ENCODE data around the gene CKB. TPM values are rescaled to one million over a fixed set of nuclear protein-coding genes. Genes with fewer than 3 reads are reported as not detected.

CKB gene
- total and polyA plus RNA-seq, 9 of the 15 experiments (the other 6 are each of a cell fraction or from before 2014, with no cell fraction given): 23.9 to 692 (median 132) TPM

DNA sequence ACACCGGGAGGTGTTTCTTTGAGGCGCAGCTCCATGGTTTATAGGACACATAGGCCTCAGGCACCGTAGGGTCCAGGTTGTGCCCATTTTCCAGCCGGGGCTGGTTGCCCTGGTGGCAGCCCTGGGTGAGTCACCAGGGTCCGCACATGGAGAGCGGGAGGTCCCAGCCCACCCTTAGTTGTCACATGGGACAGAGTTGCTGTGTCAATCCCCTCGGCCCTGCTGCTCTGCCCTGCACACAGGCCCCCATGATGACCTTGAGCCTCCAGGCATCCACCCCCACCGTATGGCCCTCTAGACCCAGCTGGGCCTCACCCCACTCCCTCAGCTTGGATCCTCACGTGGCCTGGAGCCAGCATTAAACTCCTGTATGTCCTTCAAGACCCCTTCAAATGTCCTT lies 14.1 kb upstream of the CKB start:
- ATAC-seq: no peak; the same call in 2 of the 3 replicates
- H3K9ac ChIP-seq (ENCODE audit: insufficient read depth in 1 of 2, low read depth in 2 of 2, low read length in 2 of 2): 0 out of 4 replicates have a peak overlapping the region, but pooled peaks of 1 of the 2 experiments have one; percentile 26
- no peak overlapping the region for H3K4me3 ChIP-seq
- no peaks in the 10 kb centered on the region for H3K9me1 ChIP-seq (ENCODE audit: control insufficient read depth, insufficient read depth, low read length)
- H3K27ac ChIP-seq (ENCODE audit: extremely low read depth, low read depth, low read length): no peak overlapping the region
- H3K79me2 ChIP-seq (ENCODE audit: control insufficient read depth, insufficient read depth, low read length): no peaks in the 10 kb centered on the region
- in situ Hi-C loops (cut with MboI): loop anchor here (10.0 kb wide), 1 partner anchor 452 kb away; the partner anchor contains the start of gene LBHD2
- no peak overlapping the region for H2AFZ ChIP-seq (ENCODE audit: low read depth, low read length)
- BruUV-seq (replicated peaks): no TSS peak
- peaks cover 0 to 81% of the 10 kb centered on the region in 2 experiments; a peak in 2 of 5 replicates for H3K4me1 ChIP-seq (replicated peaks in 1 of 2; ENCODE audit: control insufficient read depth in 2 of 2, insufficient read depth in 2 of 2, low read length in 2 of 2)
- FAIRE-seq: no peak
- POLR2A ChIA-PET: interaction anchor here (0.6 to 2.0 kb wide), 6 partner anchors 9 to 199 kb away, joined by 3 to 5 read pairs (median 4); partner anchors contain the start of genes BAG5 and CKB
- H3K27me3 ChIP-seq (ENCODE audit: control insufficient read depth in 2 of 2, insufficient read depth in 2 of 2, low read length in 2 of 2): no peaks in the 10 kb centered on the region
- H3K9me3 ChIP-seq (replicated peaks; ENCODE audit: control insufficient read depth, insufficient read depth, low read depth, low read length): no peaks in the 10 kb centered on the region
- DNase-seq (ENCODE audit: extremely low read depth in 1 of 4, low spot score in 3 of 4): no peak
- WGBS (ENCODE audit: insufficient coverage, low coverage, missing lambda C conversion rate): 61% methylated on average over 7 of the region's 9 CpGs
- no peak overlapping the region for H3K4me2 ChIP-seq (ENCODE audit: insufficient read depth, low read length)
- CTCF ChIA-PET (ENCODE audit: low intra/inter-chr PET ratio): no interaction called here
- H3K36me3 ChIP-seq (ENCODE audit: control insufficient read depth, insufficient read depth, low read length): peaks cover 34% of the 10 kb centered on the region; the same call in 1 of the 3 replicates
- intact Hi-C loops (cut with micrococcal nuclease): no loop called here
- H4K20me1 ChIP-seq (replicated peaks; ENCODE audit: control insufficient read depth, insufficient read depth, low read length): no peaks in the 10 kb centered on the region
- no peak for TF ChIP-seq ZNF436 (CRISPR knock-in tag; IDR thresholded peaks at IDR 0.05)
- TF ChIP-seq, protein P1, sequence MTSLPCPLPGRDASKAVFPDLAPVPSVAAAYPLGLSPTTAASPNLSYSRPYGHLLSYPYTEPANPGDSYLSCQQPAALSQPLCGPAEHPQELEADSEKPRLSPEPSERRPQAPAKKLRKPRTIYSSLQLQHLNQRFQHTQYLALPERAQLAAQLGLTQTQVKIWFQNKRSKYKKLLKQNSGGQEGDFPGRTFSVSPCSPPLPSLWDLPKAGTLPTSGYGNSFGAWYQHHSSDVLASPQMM (CRISPR knock-in tag; IDR thresholded peaks at IDR 0.05): no peak
- TF ChIP-seq, protein P2, sequence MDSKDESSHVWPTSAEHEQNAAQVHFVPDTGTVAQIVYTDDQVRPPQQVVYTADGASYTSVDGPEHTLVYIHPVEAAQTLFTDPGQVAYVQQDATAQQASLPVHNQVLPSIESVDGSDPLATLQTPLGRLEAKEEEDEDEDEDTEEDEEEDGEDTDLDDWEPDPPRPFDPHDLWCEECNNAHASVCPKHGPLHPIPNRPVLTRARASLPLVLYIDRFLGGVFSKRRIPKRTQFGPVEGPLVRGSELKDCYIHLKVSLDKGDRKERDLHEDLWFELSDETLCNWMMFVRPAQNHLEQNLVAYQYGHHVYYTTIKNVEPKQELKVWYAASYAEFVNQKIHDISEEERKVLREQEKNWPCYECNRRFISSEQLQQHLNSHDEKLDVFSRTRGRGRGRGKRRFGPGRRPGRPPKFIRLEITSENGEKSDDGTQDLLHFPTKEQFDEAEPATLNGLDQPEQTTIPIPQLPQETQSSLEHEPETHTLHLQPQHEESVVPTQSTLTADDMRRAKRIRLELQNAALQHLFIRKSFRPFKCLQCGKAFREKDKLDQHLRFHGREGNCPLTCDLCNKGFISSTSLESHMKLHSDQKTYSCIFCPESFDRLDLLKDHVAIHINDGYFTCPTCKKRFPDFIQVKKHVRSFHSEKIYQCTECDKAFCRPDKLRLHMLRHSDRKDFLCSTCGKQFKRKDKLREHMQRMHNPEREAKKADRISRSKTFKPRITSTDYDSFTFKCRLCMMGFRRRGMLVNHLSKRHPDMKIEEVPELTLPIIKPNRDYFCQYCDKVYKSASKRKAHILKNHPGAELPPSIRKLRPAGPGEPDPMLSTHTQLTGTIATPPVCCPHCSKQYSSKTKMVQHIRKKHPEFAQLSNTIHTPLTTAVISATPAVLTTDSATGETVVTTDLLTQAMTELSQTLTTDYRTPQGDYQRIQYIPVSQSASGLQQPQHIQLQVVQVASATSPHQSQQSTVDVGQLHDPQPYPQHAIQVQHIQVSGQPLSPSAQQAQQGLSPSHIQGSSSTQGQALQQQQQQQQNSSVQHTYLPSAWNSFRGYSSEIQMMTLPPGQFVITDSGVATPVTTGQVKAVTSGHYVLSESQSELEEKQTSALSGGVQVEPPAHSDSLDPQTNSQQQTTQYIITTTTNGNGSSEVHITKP (IDR thresholded peaks at IDR 0.05; ENCODE audit: partially characterized antibody): no peak
- no peak for TF ChIP-seq SIX5 (IDR thresholded peaks at IDR 0.05; ENCODE audit: borderline replicate concordance in 1 of 2, insufficient read depth in 1 of 2, low read depth in 1 of 2, low read length in 2 of 2)
- no peak for TF ChIP-seq FOXO4 (CRISPR knock-in tag; IDR thresholded peaks at IDR 0.05)
- TF ChIP-seq BMI1 (IDR thresholded peaks at IDR 0.05; ENCODE audit: low read length): no peak
- TF ChIP-seq TCF7 (IDR thresholded peaks at IDR 0.05; ENCODE audit: borderline replicate concordance): no peak
